ENCODE results near the gene TUBB.
"Not testable (repeated sequence)": the region's sequence is repeated elsewhere in the genome, so short reads cannot be mapped to it uniquely, and the experiment has no call there.

- TF ChIP-seq POLR2AphosphoS5 (IDR thresholded peaks at IDR 0.05; ENCODE audit: low read depth, low read length); USF2 (IDR thresholded peaks at IDR 0.05; ENCODE audit: borderline replicate concordance, low read depth, low read length); CTCF (IDR thresholded peaks at IDR 0.05); GABPA (IDR thresholded peaks at IDR 0.05; ENCODE audit: low read depth); ELF1 (IDR thresholded peaks at IDR 0.05); EZH2phosphoT487 (IDR thresholded peaks at IDR 0.05; ENCODE audit: borderline replicate concordance, low read depth); RAD21 (IDR thresholded peaks at IDR 0.05; ENCODE audit: low read length); MXI1 (IDR thresholded peaks at IDR 0.05; ENCODE audit: low read depth, low read length); RFX5 (IDR thresholded peaks at IDR 0.05; ENCODE audit: low read length); GATA2 (CRISPR knock-in tag; IDR thresholded peaks at IDR 0.05); ZBTB33 (IDR thresholded peaks at IDR 0.05; ENCODE audit: borderline replicate concordance, low read depth); TAF1 (IDR thresholded peaks at IDR 0.05; ENCODE audit: borderline replicate concordance, low read depth, low read length); FOXJ3 (CRISPR knock-in tag; IDR thresholded peaks at IDR 0.05); NFIC (IDR thresholded peaks at IDR 0.05; ENCODE audit: borderline replicate concordance): not testable (repeated sequence)
Measured at GRCh38 chr6:30764490-30765043, 44.4 kb downstream of the TUBB start.
